Fibroblast of skin of abdomen (primary cell): ENCODE results near the gene UNC45A.
"Not testable (repeated sequence)": the region's sequence is repeated elsewhere in the genome, so short reads cannot be mapped to it uniquely, and the experiment has no call there.

Experiments
- DNase-seq: peaks from one replicate; pipeline ENCODE4 v3.0.0-alpha.2; 2013

UNC45A gene

GRCh38 chr15:90903733-90904536, 31.1 kb upstream of the UNC45A start:
- no peak for DNase-seq

GRCh38 chr15:90904746-90905145, 30.3 kb upstream of the UNC45A start:
- no peak for DNase-seq

GRCh38 chr15:90905306-90906180, 29.5 kb upstream of the UNC45A start:
- no peak for DNase-seq

GRCh38 chr15:90906181-90906849, 28.8 kb upstream of the UNC45A start:
- no peak for DNase-seq

GRCh38 chr15:90907051-90907660, 27.9 kb upstream of the UNC45A start:
- no peak for DNase-seq

GRCh38 chr15:90907838-90908507, 27.1 kb upstream of the UNC45A start:
- no peak for DNase-seq

- not testable (repeated sequence) for DNase-seq
Measured at GRCh38 chr15:90909449-90909848, 25.6 kb upstream of the UNC45A start.

- DNase-seq, result no peak
Measured at GRCh38 chr15:90909976-90910375, 25.1 kb upstream of the UNC45A start.

GRCh38 chr15:90910441-90911301, 24.4 kb upstream of the UNC45A start:
- DNase-seq, result no peak

GRCh38 chr15:90911302-90911623, 23.8 kb upstream of the UNC45A start:
- DNase-seq, result no peak

- no peak for DNase-seq
Measured at GRCh38 chr15:90911906-90912769, 22.9 kb upstream of the UNC45A start.

- DNase-seq, result no peak
Measured at GRCh38 chr15:90912770-90913075, 22.4 kb upstream of the UNC45A start.

GRCh38 chr15:90913398-90913944, 21.6 kb upstream of the UNC45A start:
- no peak for DNase-seq

GRCh38 chr15:90914305-90915080, 20.6 kb upstream of the UNC45A start:
- DNase-seq, result no peak

GRCh38 chr15:90915216-90915807, 19.8 kb upstream of the UNC45A start:
- DNase-seq, result no peak

- no peak for DNase-seq
Measured at GRCh38 chr15:90915808-90916440, 19.2 kb upstream of the UNC45A start.

GRCh38 chr15:90916461-90916860, 18.6 kb upstream of the UNC45A start:
- DNase-seq, result no peak

- no peak for DNase-seq
Measured at GRCh38 chr15:90917569-90917968, 17.5 kb upstream of the UNC45A start.
